Measurements from ENCODE around the gene AGAP3.

Gene AGAP3

GRCh38 chr7:151057989-151058780 lies 28.1 kb upstream of the AGAP3 start:
- DNase-seq, result peak; percentile 100

DNA sequence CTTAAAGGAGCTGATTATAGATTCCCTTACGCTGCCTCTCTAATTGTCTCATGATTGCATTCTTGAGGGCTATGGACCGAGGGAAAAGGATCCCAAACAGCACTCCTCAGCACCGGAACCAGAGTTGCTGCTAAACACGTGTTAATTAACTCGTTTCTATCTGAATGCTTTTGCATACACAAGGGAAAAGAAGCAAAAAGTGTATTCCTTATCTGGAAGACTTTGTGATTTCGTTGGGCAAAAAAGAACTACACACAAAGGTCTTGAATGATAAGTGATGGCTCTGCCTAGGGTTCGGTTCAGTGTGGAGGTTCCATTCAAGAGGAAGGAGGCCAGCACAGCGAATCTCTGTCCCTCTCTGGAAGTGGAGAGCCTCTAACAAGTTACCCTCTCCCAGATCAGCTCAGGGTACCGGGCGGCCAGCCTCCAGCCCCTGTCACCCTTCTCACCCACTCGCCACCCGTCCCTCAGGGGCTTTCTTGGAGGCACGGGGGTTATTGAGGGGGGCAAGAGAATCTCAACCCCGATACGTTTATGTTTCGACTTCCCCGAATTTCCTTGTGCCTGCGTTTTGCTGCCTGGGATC lies 27.4 kb upstream of the AGAP3 start:
- DNase-seq, result no peak

DNA sequence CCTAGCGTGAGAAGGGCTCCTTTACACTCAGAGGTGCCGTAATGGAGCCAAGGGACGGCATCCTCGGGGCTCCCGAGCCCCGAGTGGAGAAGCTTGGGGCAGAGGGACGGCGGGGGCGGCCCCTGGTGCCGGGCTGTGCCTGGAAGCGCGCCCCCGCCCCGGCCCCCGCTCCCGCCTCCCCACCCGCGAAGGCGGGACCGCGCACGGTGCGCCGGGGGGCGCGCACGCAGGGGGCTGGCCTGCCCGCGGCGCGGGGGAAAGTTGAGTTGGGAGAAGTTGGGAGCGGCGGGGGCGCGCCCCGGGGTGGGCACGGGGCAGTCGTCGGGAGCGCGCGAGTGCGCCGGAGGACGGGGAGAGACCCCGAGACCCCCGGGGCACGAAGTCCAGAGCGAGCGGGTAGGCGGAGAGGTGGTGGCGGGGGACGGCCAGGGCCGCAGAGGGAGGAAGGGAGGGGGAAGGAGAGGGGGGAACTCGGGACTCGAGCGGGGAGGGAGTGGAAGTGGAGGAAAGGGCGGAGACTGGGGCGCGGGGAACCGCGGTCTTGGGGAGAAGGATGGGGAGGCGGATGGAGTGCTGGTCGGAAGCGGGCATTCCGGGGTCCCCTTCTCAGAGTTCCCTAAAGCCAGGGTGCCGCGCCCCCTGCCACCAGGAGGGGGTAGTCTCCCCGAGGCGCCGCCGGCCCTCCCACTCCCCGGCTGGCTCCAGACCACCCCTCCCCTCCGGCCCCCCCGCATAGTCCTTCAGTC lies 26.7 kb upstream of the AGAP3 start, which contains the start of gene SLC4A2:
TSS of gene SLC4A2 (plus strand) at position 223 of the 746 bp plus-strand sequence. CDS start 2,399 bp downstream, outside the sequence.
- peak; percentile 80 for DNase-seq

- DNase-seq, result no peak
Observed at GRCh38 chr7:151060113-151060415, 26.2 kb upstream of the AGAP3 start.

GRCh38 chr7:151060416-151061212 lies 25.7 kb upstream of the AGAP3 start:
- peak; percentile 37 for DNase-seq

DNA sequence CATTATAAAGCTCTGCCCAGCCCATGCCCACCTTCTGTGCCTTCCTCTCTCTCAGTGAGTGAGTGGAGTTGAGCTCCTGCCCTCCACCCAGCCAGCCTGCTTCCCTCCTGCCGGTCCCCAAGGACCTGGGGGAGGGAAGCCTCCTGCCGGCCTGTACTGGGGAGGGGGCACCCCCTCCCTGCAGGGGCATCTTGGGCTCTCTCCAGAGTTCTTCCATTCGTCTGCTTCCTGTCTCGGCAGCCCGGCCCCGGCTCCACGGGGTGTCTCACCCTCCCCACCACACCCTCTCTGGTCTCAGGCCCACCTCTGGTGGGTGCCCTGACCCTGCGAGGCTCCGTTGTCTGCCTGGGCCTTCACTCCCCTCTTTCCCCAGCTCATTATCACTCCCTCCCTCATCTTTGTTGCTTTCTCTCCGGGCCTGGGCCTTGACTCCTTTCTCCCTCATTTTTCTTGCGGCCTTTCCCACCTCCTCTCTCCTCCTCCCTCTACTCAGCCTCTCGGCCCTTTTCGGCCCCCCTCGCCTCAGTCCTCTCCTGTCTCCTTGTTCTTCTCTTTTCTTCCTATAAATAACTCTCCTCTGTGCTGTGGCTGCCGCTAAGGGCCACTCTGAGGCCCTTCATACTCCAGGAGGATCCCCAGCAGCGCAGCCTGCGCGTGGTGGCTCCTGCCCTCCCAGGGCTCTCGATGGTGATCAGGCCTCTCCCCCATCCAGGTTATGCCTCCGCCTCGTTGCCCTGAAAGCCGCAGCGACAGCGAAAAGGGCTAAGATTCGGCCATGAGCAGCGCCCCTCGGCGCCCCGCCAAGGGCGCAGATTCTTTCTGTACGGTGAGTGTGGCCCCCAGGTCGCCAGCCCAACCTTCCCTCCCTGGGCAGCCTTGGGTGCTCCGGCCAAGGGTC lies 24.8 kb upstream of the AGAP3 start:
- peak; percentile 52 for DNase-seq

DNA sequence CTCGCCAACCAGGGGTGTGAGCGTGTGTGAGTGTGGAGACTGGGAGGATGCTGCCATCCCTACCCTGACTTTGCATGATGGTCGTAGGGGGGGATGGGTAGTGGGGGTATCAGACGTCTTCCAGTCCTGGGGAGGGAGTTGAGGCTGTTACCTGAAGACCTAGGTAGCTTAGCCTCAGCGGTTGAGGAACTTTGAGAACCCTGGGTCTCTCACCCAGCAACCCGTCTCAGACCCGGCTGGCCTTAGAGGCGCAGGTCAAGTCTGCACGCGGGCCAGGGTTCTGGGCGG lies 24.2 kb upstream of the AGAP3 start:
- no peak for DNase-seq

DNA sequence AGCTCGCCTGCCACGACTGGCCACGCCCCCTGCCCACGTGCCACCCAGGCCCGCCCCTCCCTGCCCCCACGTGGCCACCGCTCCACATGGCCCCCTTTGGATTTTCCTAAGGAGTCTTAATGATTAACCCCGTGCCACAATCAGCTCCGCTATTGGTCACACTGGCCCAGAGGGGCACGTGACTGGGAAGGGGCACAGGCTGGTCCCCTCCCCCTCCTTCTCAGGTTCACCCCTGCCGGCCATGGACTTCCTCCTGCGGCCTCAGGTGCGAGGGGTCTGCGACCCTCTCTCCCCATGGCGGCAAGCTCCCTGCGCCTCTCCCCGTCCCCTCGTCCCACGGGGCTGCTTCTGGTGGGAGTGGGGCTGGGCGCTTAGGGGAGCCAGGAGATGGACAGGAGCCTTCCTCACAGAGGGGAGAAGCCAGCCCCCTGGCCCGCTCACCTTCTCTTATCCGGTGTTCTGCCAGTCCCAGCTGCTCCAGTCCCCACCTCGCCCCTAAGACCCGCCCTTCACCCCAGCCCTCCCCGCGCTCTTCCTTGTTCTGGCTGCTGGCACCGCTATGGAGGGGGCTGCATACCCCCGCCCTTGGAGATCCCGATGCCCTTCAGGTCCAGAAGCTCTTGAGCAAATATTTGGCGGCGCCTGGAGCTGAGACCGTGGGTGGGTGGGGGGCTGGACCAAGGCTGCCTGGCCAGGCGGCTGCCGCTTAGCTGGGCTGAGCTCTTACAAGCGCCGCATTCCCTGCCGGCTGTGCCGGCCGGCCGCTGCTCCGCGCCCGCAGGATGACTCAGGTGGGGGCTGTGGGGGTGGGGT lies 23.7 kb upstream of the AGAP3 start:
- DNase-seq, result no peak

- DNase-seq, result no peak
Observed at GRCh38 chr7:151063212-151063561, 23.1 kb upstream of the AGAP3 start.

- DNase-seq, result no peak
Observed at GRCh38 chr7:151064454-151064853, 21.8 kb upstream of the AGAP3 start.

DNA sequence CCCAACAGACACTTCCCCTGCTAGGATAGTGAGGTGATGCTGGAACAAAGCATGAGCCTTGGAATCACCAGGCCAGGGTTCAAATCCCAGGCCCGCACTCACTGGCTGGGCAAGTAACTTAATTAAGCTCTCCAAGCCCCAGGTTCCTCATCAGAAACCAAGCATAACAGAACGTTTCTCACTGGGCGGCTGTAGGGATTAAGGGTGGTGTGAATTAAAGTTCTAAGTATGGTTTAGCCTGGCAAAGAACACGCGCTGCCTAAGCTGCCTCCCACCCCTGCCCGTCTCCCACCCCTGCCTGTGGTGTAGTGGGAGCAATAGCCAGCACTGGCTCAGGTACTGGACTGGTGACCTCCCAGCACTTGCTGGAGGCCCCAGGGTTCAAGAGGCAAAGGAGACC lies 21.3 kb upstream of the AGAP3 start:
- no peak for DNase-seq

GRCh38 chr7:151065516-151065915 lies 20.8 kb upstream of the AGAP3 start:
- DNase-seq, result no peak

GRCh38 chr7:151066273-151066974 lies 19.9 kb upstream of the AGAP3 start:
- no peak for DNase-seq

DNA sequence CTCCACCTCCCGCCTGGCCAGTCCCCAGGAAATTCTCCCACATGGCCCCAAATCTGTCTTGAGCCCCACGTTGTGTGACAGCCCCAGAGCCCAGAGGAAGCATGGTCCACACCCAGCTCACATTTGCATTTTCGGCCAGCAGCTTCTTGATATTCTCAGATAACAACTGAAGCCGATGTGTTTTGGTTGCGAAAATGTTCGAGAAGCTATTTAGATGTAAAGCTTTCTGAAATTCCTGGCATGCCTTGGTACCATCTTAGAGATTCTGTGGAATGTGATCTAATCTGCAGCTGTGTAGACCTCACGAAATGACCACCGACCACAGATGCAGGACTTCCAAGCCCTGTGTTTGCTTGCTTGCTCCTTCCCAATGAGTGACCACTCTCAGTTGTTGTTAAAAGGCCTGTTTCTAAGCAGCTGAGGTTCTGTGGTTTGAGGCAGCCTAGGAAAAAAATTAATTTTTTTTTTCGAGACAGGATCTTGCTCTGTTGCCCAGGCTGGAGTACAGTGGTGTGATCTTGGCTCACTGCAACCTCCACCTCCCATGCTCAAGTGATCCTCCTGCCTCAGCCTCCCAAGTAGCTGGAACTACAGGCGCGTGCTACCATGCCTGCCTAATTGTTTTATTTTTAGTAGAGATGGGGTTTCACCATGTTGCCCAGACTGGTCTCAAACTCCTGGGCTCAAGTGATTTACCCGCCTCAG lies 18.1 kb upstream of the AGAP3 start:
- peak; percentile 33 for DNase-seq

GRCh38 chr7:151069841-151070573 lies 16.3 kb upstream of the AGAP3 start:
- no peak for DNase-seq

DNA sequence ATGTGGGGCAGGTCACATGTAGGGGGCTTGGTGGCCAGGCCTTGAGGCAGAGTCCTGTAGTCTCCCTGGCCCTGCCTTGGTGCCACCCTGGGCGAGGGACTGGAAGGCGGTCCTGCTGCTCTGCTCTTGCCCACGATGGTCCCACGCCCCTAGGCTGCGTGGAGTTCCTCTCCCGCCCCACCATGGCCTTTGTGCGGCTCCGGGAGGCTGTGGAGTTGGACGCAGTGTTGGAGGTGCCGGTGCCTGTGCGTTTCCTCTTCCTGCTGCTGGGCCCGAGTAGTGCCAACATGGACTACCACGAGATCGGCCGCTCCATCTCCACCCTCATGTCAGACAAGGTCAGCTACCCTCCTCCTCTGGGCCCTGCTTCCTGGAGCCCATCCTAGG lies 15.7 kb upstream of the AGAP3 start:
- no peak for DNase-seq

DNA sequence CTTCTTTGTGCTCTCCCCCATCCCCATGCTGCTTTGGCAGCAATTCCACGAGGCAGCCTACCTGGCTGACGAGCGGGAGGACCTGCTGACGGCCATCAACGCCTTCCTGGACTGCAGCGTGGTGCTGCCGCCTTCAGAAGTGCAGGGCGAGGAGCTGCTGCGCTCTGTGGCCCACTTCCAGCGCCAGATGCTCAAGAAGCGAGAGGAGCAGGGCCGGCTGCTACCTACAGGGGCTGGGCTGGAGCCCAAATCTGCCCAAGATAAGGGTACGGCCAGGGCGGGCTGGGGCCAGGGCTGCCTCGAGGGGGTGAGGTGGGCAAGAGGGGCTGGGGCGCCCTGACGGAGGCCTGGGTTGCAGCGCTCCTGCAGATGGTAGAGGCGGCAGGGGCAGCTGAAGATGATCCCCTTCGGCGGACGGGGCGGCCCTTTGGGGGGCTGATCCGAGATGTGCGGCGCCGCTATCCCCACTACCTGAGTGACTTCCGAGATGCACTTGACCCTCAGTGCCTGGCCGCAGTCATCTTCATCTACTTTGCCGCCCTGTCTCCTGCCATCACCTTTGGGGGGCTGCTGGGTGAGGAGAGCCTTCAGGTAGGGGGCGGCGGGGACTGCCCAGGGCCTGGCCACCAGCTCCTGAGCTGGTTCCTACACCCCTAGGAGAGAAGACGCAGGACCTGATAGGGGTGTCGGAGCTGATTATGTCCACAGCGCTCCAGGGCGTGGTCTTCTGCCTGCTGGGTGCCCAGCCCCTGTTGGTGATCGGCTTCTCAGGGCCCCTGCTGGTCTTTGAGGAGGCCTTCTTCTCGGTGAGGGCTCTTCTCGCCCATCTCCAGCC lies 15.0 kb upstream of the AGAP3 start:
- no peak for DNase-seq

- DNase-seq, result no peak
Observed at GRCh38 chr7:151073990-151074389, 12.3 kb upstream of the AGAP3 start.

All from fibroblast of skin of back (primary cell).